ENCODE data around the gene NCAPH2.
"Not testable (repeated sequence)": the region's sequence is repeated elsewhere in the genome, so short reads cannot be mapped to it uniquely, and the experiment has no call there.

NCAPH2 gene

GRCh38 chr22:50531546-50531961, 23.5 kb downstream of the NCAPH2 start:
- FAIRE-seq, result no peak

GRCh38 chr22:50531962-50532674, 24.1 kb downstream of the NCAPH2 start:
- FAIRE-seq, result no peak

GRCh38 chr22:50532824-50533796, 25.1 kb downstream of the NCAPH2 start:
- FAIRE-seq, result no peak

- not testable (repeated sequence) for FAIRE-seq
Observed at GRCh38 chr22:50533856-50534711, 26.1 kb downstream of the NCAPH2 start.

GRCh38 chr22:50535113-50535512, 27.1 kb downstream of the NCAPH2 start:
- no peak for FAIRE-seq

- FAIRE-seq, result no peak
Observed at GRCh38 chr22:50536226-50536625, 28.2 kb downstream of the NCAPH2 start.

GRCh38 chr22:50537765-50538164, 29.7 kb downstream of the NCAPH2 start:
- FAIRE-seq, result no peak

- FAIRE-seq, result no peak
Observed at GRCh38 chr22:50540381-50540780, 32.4 kb downstream of the NCAPH2 start.

- FAIRE-seq, result not testable (repeated sequence)
Observed at GRCh38 chr22:50541667-50542026, 33.6 kb downstream of the NCAPH2 start.

GRCh38 chr22:50542416-50542927, 34.4 kb downstream of the NCAPH2 start:
- no peak for FAIRE-seq

- FAIRE-seq, result no peak
Observed at GRCh38 chr22:50544078-50544745, 36.2 kb downstream of the NCAPH2 start.

- no peak for FAIRE-seq
Observed at GRCh38 chr22:50544746-50545253, 36.8 kb downstream of the NCAPH2 start.

- no peak for FAIRE-seq
Observed at GRCh38 chr22:50545522-50546325, 37.7 kb downstream of the NCAPH2 start, which contains the start of gene KLHDC7B. Gene KLHDC7B, plus strand, starts transcription at chr22:50545899. Its CDS starts 345 bp downstream, at chr22:50546244.

- FAIRE-seq, result no peak
Observed at GRCh38 chr22:50546326-50547262, 38.6 kb downstream of the NCAPH2 start.

- no peak for FAIRE-seq
Observed at GRCh38 chr22:50547263-50547985, 39.4 kb downstream of the NCAPH2 start.

GRCh38 chr22:50548040-50548920, 40.3 kb downstream of the NCAPH2 start:
- FAIRE-seq, result no peak

GRCh38 chr22:50548921-50549790, 41.1 kb downstream of the NCAPH2 start:
- no peak for FAIRE-seq

All from A204.1 (cell line).